Left lobe of liver (tissue), 2 donors: ENCODE data around the gene GABRR3. TPM values are rescaled to one million over a fixed set of nuclear protein-coding genes. Genes with fewer than 3 reads are reported as not detected.

Experiments
- ATAC-seq: fragments of 200-7000 bp; cut with Tn5 transposase; one replicate; pipeline ENCODE4 v1.9.1; 2020; ENCODE audit warnings: mild to moderate bottlenecking, moderate library complexity
- DNase-seq: peaks from one replicate; pipeline ENCODE4 v3.0.0-alpha.2; 2020; ENCODE audit warnings: low spot score
- total RNA-seq: library from RNA; stranded (reverse); gene quantifications from one replicate; pipeline ENCODE4 v1.2.1, GENCODE V29; 2021
- donor health status: DM: no; HTN: no; CAD: no; lungs with moderate emphysema.
- donor health status: DM: no; HTN: yes; CAD: no.

Gene GABRR3
- total RNA-seq, 1 donor from 2014 or later, result not detected

DNA sequence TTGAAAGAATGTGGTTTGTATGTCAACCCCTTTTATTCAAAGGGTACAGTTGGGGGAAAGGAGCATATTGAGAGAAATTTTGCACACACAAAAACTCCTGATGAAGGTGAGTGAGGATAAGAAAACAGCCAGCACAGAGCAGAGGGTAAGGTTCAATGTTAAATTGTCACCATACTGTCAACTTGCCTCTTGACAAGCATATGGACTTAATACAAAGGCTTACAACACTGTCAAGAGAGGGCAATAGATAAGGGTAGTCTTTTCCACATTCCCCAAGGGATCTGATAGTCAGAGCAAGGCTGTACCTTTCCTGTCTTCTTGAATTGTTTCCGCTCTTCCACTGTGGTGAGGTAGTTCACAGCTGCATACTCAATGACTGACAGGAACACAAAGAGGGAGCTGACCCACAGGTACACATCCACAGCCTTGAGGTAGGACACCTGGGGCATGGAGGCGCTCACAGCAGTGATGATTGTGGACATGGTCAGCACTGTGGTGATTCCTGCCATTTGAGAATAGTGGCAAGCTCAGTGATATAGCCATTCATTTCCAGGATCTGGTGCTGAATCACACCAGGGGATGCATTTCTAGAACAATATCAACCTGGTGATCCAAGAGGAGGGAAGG, 42.5 kb downstream of the GABRR3 start:
- ATAC-seq (no peak), DNase-seq (no peak)

DNA sequence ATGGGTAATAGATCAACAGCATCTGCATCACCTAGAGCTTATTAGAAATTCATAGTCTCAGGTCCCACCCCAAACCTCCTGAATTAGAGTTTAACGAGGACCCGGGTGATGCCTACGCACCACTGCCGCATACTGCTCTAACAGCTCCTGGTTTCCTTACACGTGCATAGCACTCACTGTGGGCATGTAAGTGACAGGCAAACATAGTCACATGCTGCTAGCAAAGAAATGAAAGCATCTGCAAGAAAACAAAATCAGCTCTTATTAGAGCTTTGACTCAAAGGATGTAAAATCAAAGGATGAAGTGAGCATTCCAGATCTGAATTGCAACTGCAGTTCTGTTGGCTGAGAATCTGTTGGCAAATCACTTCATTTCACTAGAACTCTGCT, 43.8 kb downstream of the GABRR3 start:
- ATAC-seq, result no peak

DNA sequence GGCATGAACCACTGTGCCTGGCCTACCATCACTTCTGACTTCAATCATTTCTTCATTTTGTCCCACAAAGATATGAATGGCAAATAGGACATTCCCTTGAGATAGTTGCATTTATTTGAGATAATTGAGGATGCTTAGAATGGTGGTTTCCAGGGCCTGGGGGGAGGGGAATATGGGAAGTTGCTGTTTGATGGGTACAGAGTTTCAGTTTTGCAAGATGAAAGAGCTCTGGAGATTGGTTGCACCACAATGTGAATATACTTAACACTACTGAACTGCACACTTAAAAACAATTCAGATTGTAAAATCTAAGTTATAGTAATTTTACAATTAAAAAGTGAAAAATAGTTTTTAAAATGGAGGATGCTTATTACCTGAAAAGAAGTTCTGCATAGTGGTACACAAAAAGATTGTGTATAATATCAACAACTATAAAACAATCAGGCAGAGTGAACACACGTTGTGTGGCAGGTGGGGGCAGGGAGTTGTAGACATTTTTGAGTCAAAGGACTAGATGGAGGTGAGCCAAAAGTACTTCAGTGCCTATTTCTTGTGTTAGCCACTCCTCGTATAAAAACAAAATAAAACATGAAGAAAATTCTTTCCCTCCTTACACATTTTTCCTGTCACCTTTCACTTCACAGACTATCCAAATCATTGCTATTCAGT, 44.4 kb downstream of the GABRR3 start:
- DNase-seq (no peak), ATAC-seq (no peak)

More for the DNA sequence above, 43.8 kb downstream of the GABRR3 start:
- no peak for DNase-seq

DNA sequence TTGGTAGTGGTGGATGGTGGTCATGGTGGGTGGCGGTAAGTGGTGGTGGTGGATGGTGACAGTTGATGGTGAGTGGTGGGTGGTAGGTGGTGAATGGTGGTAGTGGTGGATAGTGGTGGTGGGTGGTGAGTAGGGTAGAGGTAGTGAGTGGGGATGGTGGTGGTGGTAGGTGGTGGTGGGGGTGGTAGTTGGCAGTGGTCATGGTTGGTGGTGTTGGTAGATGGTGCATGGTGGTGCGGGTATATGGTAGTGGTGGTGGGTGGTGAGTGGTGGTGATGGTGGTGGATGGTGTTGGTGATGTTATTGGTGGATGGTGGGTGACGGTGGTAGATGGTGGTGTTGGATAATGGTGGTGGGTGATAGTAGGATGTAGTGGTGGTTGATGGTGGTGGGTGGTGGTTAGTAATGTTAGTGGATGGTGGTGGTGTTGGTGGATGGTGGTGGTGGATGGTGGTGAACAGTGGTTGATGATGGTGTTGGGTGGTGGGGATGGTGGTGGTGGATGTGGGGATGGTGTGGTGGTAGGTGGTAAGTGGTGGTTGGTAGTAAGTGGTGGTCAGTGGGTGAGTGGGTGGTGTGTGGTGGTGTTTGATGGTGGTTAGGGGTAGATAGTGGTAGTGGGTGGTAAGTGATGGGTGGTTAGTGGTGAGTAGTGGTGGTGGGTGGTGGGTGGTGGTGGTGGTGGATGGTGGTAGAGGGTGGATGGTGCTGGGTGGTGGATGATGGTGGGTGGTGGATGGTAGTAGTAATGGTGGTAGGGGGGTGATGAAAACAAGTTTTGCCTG, 46.1 kb downstream of the GABRR3 start:
- DNase-seq (no peak), ATAC-seq (no peak)

DNA sequence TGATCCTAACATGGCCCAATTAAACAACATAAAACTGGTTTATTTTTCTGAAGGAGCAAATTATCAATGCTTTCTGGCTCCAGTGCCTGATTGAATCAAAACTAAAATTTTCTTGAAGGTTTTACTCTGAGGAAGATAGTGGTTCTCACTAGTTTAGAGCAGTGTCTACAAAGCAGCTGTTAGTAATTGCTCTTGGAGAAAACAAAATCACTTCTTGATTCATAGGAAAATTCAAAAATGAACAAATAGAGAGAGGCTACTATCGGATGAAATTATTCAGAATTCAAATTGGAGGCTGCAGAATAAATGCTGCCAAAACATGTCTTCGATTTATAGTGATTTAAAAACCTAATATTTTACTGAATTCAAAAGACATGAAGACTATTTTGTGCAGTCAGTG, 47.8 kb downstream of the GABRR3 start:
- DNase-seq (no peak), ATAC-seq (no peak)

DNA sequence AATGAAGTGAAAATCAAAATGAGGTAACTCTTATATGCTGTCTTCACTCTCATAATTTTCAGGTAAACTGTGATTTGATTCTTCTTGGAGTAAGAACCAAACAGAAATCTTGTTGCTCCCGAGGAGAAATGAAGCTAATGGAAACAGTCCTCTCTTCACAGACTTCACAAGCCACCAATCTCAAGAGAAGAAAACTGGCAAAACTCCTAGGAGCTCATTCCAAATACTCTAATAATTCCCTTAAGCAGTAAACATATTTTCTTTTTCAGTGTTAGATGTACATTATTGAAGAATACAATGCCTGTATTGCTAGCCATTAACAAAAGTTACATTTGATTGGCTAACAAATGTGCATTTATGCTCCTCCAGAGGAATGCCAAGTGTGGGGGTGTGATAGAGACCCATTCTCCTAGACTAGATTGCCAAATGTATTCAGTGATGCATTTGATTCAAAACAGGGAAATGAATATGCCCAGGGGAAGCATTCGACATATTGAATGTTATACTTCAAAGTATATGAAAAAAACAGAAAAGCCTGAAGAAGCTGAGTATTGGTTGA, 51.1 kb downstream of the GABRR3 start:
- DNase-seq (no peak), ATAC-seq (no peak)

DNA sequence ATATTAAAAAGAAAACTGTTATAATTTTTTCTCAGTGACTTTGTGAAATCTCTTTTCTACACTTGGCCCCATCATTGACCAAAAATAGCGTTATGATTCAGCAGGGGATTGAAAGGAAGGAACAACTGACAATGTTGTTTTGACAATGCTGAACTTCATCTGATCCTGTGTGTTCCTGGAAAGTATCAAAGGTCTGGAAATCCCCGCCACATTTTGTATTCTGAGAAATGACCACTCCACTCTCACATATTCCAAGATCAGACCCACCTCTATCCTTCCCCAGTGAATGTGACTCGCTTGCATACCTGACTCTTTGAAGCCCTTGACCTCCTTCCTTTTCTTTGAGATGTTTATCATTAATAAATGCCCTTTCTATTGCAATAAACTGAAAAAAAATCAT, 53.2 kb downstream of the GABRR3 start:
- DNase-seq, result no peak
- peak; percentile 21 for ATAC-seq

DNA sequence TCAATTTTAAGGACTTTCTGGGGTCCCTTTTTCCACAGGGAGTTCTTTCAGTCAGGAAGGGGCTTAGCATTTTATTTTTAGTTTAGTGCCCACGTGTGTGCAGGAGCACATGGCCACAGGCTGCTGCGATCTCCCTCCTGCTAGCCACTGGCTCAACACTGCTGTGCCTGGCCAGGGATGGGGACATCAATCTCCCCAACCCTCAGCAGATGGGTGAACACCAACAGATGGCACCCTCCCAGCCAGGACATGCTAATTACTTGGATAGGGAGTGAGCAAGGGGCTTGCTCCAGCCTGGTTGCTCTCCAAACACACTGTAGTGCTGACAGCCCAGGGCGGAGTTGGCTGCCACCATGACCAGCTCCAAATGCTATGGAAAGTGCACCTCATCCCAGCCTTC, 55.5 kb downstream of the GABRR3 start:
- ATAC-seq (no peak), DNase-seq (no peak)

DNA sequence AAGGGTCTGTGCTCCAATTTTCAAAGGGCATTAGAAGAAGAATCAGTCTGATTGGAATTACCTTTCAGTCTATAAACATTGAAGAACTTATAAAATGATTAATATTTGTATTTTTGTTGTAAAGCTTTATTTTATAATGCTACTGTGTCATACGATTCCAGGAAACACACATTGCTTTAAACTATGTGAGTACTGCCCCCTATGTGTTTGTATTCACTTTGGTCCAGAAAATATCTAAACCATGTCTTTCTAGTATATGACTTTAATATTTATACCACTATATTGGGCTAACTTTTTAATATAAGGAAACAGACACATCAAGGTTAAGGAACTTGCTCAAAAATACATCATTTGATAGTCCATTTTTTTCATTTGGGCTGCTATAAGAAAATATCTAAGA, 59.6 kb downstream of the GABRR3 start:
- no peak for ATAC-seq

DNA sequence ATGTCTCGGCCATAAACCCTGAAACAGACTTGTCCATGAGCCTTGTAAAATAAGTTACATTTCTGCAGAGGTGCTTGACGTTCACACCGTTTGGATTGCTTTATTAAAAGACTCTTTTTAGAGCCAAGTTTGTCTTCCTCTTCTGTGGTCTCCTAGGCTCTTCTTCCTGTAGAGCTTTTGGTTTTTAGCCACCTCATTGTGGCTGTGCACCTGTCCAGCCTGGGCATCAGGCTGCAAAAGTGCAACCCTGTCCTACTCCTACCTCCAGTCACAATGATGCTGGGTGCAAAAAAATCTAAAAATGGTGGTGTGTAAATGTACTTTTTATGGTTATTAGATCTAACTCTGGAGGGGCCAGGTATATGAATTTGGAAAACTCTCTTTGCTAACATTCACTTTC, 60.1 kb downstream of the GABRR3 start:
- DNase-seq, result no peak
- ATAC-seq, result no peak

More for the DNA sequence above, 59.6 kb downstream of the GABRR3 start:
- DNase-seq, result no peak

DNA sequence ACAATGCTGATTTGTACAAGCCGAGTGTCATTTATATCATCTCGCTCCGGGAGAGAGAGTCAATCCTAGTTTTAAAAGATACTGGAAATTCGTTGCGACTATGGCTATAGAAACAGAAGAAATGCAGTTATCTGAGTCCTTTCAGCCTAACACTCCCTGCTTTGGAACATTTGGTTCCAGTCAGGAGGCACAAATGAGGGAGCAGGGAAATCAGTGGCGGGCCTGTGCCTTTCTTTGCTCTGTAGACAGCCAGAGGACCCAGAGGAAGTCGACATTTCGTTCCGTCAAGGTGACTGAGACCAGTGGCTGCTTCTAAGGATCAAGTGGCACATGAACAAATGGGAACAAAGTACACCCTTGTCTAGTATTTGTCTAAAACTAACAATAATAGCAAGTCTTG, 62.1 kb downstream of the GABRR3 start:
- no peak for ATAC-seq
- DNase-seq, result no peak

DNA sequence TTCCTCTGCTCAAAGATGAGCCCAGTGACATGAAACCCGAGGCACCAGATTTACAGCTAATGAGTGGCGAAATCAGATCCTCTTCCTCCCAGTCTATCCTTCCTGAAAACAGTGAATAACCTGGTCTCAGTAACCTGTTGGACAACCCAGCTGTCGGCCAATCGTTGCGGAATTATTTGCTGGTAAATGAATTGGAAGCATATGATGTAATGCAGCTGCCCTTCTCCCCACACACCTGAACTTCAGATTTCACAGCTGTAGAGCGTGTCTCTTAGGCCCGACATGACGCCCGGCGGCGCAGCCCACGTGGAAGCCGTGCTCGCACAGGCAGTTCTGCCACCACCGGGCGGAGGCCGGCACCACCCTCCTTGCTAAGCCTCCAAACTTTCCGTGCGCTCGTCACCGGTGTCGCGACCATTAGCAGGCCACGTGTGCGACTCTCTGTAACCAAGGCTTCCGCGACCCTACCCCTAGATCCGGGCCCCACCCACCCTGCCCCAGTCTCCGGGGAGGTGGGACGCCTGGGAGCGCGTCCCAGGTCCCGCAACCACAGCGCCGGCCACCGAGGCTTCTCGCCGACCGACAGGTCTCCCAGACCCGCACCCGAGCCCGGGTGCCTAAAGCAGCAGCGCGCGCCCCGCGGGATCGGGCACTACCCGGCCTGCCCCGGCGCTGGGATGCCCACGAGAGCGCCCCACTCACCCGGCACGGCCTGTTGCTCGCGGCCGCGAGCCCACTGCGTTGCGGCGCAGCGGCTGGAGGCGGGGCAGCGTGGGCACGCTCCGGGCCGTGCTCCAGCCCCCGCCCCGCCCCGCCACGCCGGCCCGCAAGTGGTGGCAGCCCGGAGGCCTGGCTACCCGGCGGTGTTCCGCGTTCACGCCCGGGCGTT, 63.2 kb downstream of the GABRR3 start, which contains the start of gene RIOX2:
Gene RIOX2 (minus strand): TSS at position 753 of the 889 bp plus-strand sequence. CDS start 4,838 bp downstream, outside the sequence.
- ATAC-seq, result peak; percentile 97
- DNase-seq, result peak; percentile 81

DNA sequence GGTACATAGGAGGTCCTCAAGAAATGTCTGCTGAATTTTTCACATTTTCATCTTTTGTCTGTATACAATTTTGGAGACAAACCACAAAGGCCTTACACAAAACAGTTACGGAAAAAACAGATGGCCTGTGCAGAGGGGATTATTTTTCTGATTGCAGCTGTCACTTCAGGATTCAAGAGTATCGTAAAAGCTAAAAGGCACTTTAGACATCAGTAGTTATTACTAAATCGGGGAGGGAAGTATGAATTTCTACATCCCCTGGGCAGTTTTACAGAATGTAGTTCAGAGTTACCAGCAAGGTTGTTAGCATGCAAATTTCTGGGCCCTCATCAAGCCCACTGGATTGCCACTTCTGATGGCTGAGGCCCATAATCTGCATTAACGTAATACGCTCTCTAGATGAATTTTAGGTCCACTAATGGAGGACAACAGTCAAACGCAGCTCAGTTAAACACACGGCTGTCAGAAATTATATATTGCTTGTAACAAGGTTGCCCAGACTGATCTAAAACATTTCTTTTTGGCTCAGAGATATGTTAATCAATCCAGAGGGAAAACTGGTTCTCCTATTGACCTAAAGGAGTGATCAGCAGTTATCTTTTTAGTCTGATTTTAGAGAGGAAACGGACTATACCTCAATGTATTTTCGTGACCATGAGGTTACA, 64.0 kb downstream of the GABRR3 start:
- ATAC-seq (no peak), DNase-seq (no peak)

DNA sequence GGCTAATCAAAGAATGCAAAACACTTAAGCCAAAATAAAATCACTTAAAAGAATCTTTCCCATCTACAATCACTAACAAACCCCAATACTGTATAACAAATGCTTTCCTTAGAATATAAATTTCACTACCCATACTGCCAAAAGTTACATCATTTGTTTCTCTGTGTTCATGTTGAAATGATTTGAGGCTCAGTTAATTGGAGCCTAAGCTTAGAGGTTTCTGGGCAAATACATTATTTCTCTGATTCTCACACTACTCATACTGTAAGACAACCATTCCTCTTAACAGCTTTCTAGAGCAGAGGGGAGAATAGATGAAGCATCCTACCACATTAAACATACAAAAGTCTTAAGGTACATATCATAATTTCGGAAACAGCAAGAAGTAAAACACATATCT, 65.0 kb downstream of the GABRR3 start:
- ATAC-seq (no peak), DNase-seq (no peak)

DNA sequence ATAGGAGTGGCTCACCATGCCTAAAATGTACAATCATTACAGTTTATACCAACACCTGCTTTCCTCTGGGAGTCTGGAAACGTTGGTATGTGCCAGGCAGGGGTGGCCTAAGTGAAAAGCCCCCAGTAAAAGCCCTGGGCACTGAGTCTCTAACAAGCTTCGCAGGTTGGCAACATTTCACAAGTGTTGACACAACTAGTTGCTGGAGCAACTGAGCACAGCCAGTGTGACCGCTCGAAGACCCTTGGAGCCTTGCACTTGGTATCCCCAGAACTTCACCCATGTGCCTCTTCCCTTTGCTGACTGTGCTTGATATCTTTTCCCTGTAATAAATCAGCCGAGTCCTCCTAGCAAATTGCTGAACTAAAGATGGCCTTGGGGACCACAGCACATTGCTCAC, 65.6 kb downstream of the GABRR3 start:
- DNase-seq (no peak), ATAC-seq (no peak)

DNA sequence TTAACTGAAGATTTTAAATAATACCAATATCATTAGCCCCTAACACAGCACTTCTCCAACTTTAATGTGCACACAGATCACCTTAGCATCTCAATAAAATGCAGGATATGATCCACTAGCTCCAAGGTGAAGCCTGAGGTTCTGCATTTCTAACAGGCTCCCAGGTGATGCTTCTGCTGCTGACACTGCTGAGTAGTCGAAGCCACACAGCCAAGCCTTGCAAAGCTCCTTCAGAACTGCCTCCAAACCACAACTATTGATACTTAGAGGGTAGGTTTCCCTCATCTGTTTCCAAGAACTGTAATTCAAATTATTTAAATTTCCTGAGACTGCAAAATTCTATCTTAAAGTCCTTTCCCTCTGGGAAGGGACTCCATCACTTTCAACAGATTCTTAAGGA, 66.7 kb downstream of the GABRR3 start:
- no peak for ATAC-seq
- no peak for DNase-seq

DNA sequence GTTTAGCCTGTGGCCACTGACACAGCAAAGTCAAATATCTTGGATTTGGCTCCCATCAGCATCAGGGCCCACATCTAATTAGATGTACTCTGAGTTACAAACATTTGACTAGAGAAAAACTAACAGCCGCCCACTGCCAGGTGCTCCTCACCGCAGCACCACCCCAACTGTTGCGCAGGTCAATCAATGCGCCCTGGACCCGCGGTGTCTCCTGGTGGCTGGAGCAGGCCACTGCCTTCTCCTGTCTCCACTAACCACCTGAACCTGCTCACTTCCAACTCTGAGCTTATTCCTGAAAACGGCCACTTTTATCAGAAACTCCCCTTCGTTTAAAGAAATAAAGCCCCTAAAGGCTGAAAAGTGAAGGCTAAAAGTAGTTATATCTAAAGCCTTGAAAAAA, 67.1 kb downstream of the GABRR3 start:
- DNase-seq (no peak), ATAC-seq (peak; percentile 45)

DNA sequence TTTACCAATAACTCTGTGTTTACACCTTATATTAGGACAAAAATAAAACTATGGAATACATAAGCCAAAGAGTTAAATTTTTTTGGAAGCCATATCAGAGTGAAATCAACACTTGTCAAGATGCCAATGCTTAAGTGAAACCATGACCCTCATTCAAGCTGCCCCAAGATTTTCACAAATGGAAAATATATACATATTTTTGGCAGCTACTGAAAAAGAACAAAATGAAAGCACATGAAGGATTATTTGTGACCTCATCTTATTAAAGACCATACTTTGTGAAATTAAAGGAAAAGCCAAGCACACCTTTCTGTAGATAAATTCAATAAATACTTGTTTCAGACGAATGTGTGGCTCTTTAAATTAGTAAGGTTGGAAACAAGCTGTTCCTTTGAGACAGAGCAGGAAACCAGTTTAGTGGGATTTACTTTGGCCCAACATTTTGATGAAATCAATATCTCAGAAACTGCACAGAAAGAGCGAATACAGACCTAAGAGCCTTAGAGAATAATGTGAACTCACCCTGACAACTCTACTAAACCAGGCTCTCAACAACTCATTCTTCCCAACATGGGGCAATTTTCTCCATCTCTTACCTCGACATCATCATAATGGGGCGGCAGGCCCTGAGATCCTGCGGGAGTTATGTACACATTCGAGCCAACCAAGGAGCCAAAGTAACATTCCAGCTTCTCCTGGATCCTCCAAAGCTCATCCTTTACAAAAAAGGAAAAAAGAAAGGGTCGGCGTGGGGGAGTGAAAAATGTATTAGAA, 73.9 kb downstream of the GABRR3 start:
- ATAC-seq, result peak; percentile 50

DNA sequence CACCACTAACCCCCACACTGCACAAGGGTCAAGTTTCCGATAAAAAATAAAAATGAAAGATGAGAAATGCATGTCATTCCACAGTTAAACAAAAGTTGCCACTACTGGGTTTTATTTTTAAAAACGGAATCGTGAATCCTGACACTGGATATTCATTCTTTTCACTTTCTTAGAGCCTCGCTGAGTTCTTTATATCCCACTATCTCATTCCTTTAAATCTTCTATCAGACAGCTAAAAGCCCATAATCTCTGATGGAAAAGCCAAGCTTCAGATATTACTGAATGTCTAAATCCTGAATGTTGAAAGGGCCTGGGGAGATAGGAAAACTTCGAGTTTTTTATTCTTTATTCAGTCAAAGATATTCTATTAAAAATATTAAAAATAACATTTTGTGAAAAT, 74.6 kb downstream of the GABRR3 start:
- ATAC-seq (no peak), DNase-seq (no peak)

More for the DNA sequence above, 73.9 kb downstream of the GABRR3 start:
- DNase-seq, result no peak
